ENCODE data around the gene C3orf70. TPM values are rescaled to one million over a fixed set of nuclear protein-coding genes. Genes with fewer than 3 reads are reported as not detected.

Gene C3orf70
- total RNA-seq, 1 donor from 2014 or later, result 5.7 TPM

GRCh38 chr3:185040425-185040824, 112.4 kb downstream of the C3orf70 start:
- no peaks in the 10 kb centered on the region for H3K9me3 ChIP-seq (ENCODE audit: insufficient read depth, low read depth, low read length)
- no peaks in the 10 kb centered on the region for H3K27me3 ChIP-seq (ENCODE audit: insufficient read depth, low read length)
- no peak overlapping the region for H3K27ac ChIP-seq (ENCODE audit: low read depth, low read length)
- no peak overlapping the region for H3K4me3 Mint-ChIP-seq (ENCODE audit: unreplicated experiment)
- no peak overlapping the region for H3K27ac Mint-ChIP-seq (ENCODE audit: unreplicated experiment)
- DNase-seq (ENCODE audit: low read depth) (no peak), FAIRE-seq (no peak)
- no peaks in the 10 kb centered on the region for H3K4me1 Mint-ChIP-seq (ENCODE audit: low read depth, unreplicated experiment)
- peaks cover 12% of the 10 kb centered on the region for H3K9me3 Mint-ChIP-seq (ENCODE audit: unreplicated experiment)
- H2AFZ ChIP-seq (ENCODE audit: low read depth, low read length), result no peak overlapping the region
- H3K79me2 ChIP-seq (ENCODE audit: insufficient read depth, low read length), result no peaks in the 10 kb centered on the region
- no peaks in the 10 kb centered on the region for H3K27me3 Mint-ChIP-seq (ENCODE audit: low read depth, unreplicated experiment)
- no peaks in the 10 kb centered on the region for H4K20me1 ChIP-seq (ENCODE audit: insufficient read depth, low read length)
- H3K4me3 ChIP-seq (ENCODE audit: insufficient read depth, low read depth, low read length), result no peak overlapping the region
- no peaks in the 10 kb centered on the region for H3K36me3 ChIP-seq (ENCODE audit: insufficient read depth, low read length)
- no peak overlapping the region for H3K9ac ChIP-seq (ENCODE audit: low read length)
- H3K36me3 Mint-ChIP-seq (ENCODE audit: low read depth, unreplicated experiment), result peaks cover 18% of the 10 kb centered on the region
- H3K4me1 ChIP-seq (ENCODE audit: insufficient read depth, low read length), result peaks cover 5% of the 10 kb centered on the region
- no peak overlapping the region for H3K4me2 ChIP-seq (ENCODE audit: low read length)
- TF ChIP-seq CTCF (IDR thresholded peaks at IDR 0.05; ENCODE audit: insufficient read depth, low read depth, low read length), result no peak
- no peak for TF ChIP-seq EZH2 (IDR thresholded peaks at IDR 0.05; ENCODE audit: insufficient read depth, low read length)

- H3K27me3 Mint-ChIP-seq (ENCODE audit: low read depth, unreplicated experiment), result no peaks in the 10 kb centered on the region
- no peak overlapping the region for H3K27ac Mint-ChIP-seq (ENCODE audit: unreplicated experiment)
- no peak for FAIRE-seq
These were observed 115.1 kb downstream of the C3orf70 start for GRCh38 chr3:185037801-185038200.

More at GRCh38 chr3:185037801-185038200, 115.1 kb downstream of the C3orf70 start:
- Mint-ChIP-seq H3K4me3 (ENCODE audit: unreplicated experiment) (no peak overlapping the region), H3K36me3 (ENCODE audit: low read depth, unreplicated experiment) (peaks cover 22% of the 10 kb centered on the region), H3K9me3 (ENCODE audit: unreplicated experiment) (peaks cover 12% of the 10 kb centered on the region), H3K4me1 (ENCODE audit: low read depth, unreplicated experiment) (no peaks in the 10 kb centered on the region)
- H2AFZ ChIP-seq (ENCODE audit: low read depth, low read length), result no peak overlapping the region
- H3K27me3 ChIP-seq (ENCODE audit: insufficient read depth, low read length), result no peaks in the 10 kb centered on the region
- no peak overlapping the region for H3K4me2 ChIP-seq (ENCODE audit: low read length)
- H3K27ac ChIP-seq (ENCODE audit: low read depth, low read length), result no peak overlapping the region
- no peak overlapping the region for H3K9ac ChIP-seq (ENCODE audit: low read length)
- peaks cover 5% of the 10 kb centered on the region for H3K4me1 ChIP-seq (ENCODE audit: insufficient read depth, low read length)
- H3K79me2 ChIP-seq (ENCODE audit: insufficient read depth, low read length), result no peaks in the 10 kb centered on the region
- H4K20me1 ChIP-seq (ENCODE audit: insufficient read depth, low read length), result no peaks in the 10 kb centered on the region
- H3K9me3 ChIP-seq (ENCODE audit: insufficient read depth, low read depth, low read length), result no peaks in the 10 kb centered on the region
- DNase-seq (ENCODE audit: low read depth), result no peak
- TF ChIP-seq EZH2 (IDR thresholded peaks at IDR 0.05; ENCODE audit: insufficient read depth, low read length), result no peak
- TF ChIP-seq CTCF (IDR thresholded peaks at IDR 0.05; ENCODE audit: insufficient read depth, low read depth, low read length), result no peak
- H3K36me3 ChIP-seq (ENCODE audit: insufficient read depth, low read length), result no peaks in the 10 kb centered on the region
- H3K4me3 ChIP-seq (ENCODE audit: insufficient read depth, low read depth, low read length), result no peak overlapping the region
